ENCODE data around the gene BCKDK.

Gene BCKDK

GRCh38 chr16:31117384-31118222 is 9.4 kb downstream of the BCKDK start, which contains the start of gene KAT8:
TSS of gene KAT8 (plus strand) at chr16:31117664. CDS start at chr16:31117682, 18 bp downstream.
- no peak for TF ChIP-seq FOXA1 (IDR thresholded peaks at IDR 0.05)
- TF ChIP-seq PKNOX1 (IDR thresholded peaks at IDR 0.05): peak; percentile 41; the same call in 1 of the 2 replicates
- POLR2A ChIA-PET: interaction anchor here (0.6 to 2.3 kb wide), 32 partner anchors 9 to 756 kb away, joined by 3 to 38 read pairs (median 4); partner anchors contain the start of genes ARMC5, BCKDK, FUS and PRSS36
- DNase-seq (ENCODE audit: extremely low spot score): peak; percentile 95
- CTCF ChIA-PET: interaction anchor here (0.6 to 1.8 kb wide), 6 partner anchors 18 to 325 kb away, joined by 3 to 5 read pairs (median 4); partner anchors contain the start of genes HSD3B7 and ZNF843

- CTCF ChIA-PET: interaction anchor here (0.6 to 1.8 kb wide), 3 partner anchors 24 to 754 kb away, joined by 3 to 5 read pairs (median 4); no protein-coding TSS in a partner anchor
- POLR2A ChIA-PET: interaction anchor here (1.0 to 2.3 kb wide), 20 partner anchors 8 to 341 kb away, joined by 3 to 38 read pairs (median 10); partner anchors contain the start of genes ARMC5, BCKDK, FUS and PRSS8
- TF ChIP-seq NFRKB (IDR thresholded peaks at IDR 0.05) (no peak), BHLHE40 (IDR thresholded peaks at IDR 0.05; ENCODE audit: borderline replicate concordance) (no peak), LEF1 (IDR thresholded peaks at IDR 0.05; ENCODE audit: borderline replicate concordance) (no peak), ZNF384 (IDR thresholded peaks at IDR 0.05) (no peak), SP1 (IDR thresholded peaks at IDR 0.05) (no peak), FOXM1 (IDR thresholded peaks at IDR 0.05; ENCODE audit: borderline replicate concordance) (no peak), HDGF (IDR thresholded peaks at IDR 0.05; ENCODE audit: borderline replicate concordance) (no peak), ELF4 (IDR thresholded peaks at IDR 0.05) (no peak), TARDBP (IDR thresholded peaks at IDR 0.05) (no peak), FOXK2 (IDR thresholded peaks at IDR 0.05) (no peak), PKNOX1 (IDR thresholded peaks at IDR 0.05) (no peak), L3MBTL2 (conservative IDR thresholded peaks at IDR 0.05) (no peak), CTBP1 (IDR thresholded peaks at IDR 0.05; ENCODE audit: borderline replicate concordance) (no peak)
- no peak for DNase-seq (ENCODE audit: extremely low spot score)
Observed at GRCh38 chr16:31118223-31119155, 10.3 kb downstream of the BCKDK start.

- TF ChIP-seq FOXA1 (IDR thresholded peaks at IDR 0.05) (no peak), L3MBTL2 (conservative IDR thresholded peaks at IDR 0.05) (no peak), PKNOX1 (IDR thresholded peaks at IDR 0.05) (no peak), SP1 (IDR thresholded peaks at IDR 0.05) (no peak), SUZ12 (IDR thresholded peaks at IDR 0.05) (no peak), ZNF384 (IDR thresholded peaks at IDR 0.05) (no peak), TARDBP (IDR thresholded peaks at IDR 0.05) (no peak), NFRKB (IDR thresholded peaks at IDR 0.05) (no peak), CTBP1 (IDR thresholded peaks at IDR 0.05; ENCODE audit: borderline replicate concordance) (no peak), HDGF (IDR thresholded peaks at IDR 0.05; ENCODE audit: borderline replicate concordance) (no peak), ARNT (IDR thresholded peaks at IDR 0.05) (no peak), FOXK2 (IDR thresholded peaks at IDR 0.05) (no peak), FOXM1 (IDR thresholded peaks at IDR 0.05; ENCODE audit: borderline replicate concordance) (no peak), BHLHE40 (IDR thresholded peaks at IDR 0.05; ENCODE audit: borderline replicate concordance) (no peak), LEF1 (IDR thresholded peaks at IDR 0.05; ENCODE audit: borderline replicate concordance) (no peak), ELF4 (IDR thresholded peaks at IDR 0.05) (no peak)
- DNase-seq (ENCODE audit: extremely low spot score): no peak
- POLR2A ChIA-PET: interaction anchor here (0.9 kb wide), 1 partner anchor 22 kb away, joined by 4 read pairs; no protein-coding TSS in a partner anchor
- CTCF ChIA-PET: no interaction called here
Observed at GRCh38 chr16:31120129-31120528, 11.9 kb downstream of the BCKDK start.

GRCh38 chr16:31125844-31126243 is 17.7 kb downstream of the BCKDK start:
- TF ChIP-seq SP1 (IDR thresholded peaks at IDR 0.05) (no peak), BHLHE40 (IDR thresholded peaks at IDR 0.05; ENCODE audit: borderline replicate concordance) (no peak), ZNF384 (IDR thresholded peaks at IDR 0.05) (no peak), PKNOX1 (IDR thresholded peaks at IDR 0.05) (no peak), TARDBP (IDR thresholded peaks at IDR 0.05) (no peak), SUZ12 (IDR thresholded peaks at IDR 0.05) (no peak), CTBP1 (IDR thresholded peaks at IDR 0.05; ENCODE audit: borderline replicate concordance) (no peak), ELF4 (IDR thresholded peaks at IDR 0.05) (no peak), FOXM1 (IDR thresholded peaks at IDR 0.05; ENCODE audit: borderline replicate concordance) (no peak), FOXA1 (IDR thresholded peaks at IDR 0.05) (no peak), ARNT (IDR thresholded peaks at IDR 0.05) (no peak), LEF1 (IDR thresholded peaks at IDR 0.05; ENCODE audit: borderline replicate concordance) (no peak)
- ChIA-PET CTCF (no interaction called here), POLR2A (interaction anchor here (1.5 to 2.6 kb wide), 2 partner anchors 8 to 16 kb away, joined by 4 to 20 read pairs; partner anchors contain the start of gene KAT8)
- DNase-seq (ENCODE audit: extremely low spot score): no peak

Data from HEK293T (cell line).